NCI-H345 treated with DMSO at 0.1 percent for 48 hours (cell line): ENCODE data around the gene SPTB.

Experiments used
- DNase-seq: peaks from one replicate; lab custom pipeline; 2025; ENCODE audit not compliant: unreplicated experiment; lab: John Stamatoyannopoulos, UW

The SPTB gene

GRCh38 chr14:64889352-64889751, 9.6 kb upstream of the SPTB start:
- DNase-seq, result no peak

DNA sequence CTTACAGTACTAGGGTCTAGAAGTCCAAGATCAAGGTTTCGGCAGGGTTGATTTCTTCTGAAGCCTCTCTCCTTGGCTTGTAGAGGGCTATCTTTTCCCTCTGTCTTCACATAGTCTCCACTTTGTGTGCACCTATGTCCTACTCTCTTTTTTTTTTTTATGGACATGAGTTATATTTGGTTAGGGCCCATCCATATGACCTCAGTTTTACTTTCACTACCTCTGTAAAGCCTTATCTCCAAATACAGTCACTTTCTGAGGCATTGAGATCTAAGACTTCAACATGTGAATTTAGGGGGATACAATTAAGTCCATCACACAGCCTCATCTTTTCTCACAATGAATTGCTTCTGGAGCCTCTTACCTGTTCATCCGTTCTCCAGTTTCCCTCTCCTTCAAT, 5.9 kb upstream of the SPTB start:
- DNase-seq, result no peak

DNA sequence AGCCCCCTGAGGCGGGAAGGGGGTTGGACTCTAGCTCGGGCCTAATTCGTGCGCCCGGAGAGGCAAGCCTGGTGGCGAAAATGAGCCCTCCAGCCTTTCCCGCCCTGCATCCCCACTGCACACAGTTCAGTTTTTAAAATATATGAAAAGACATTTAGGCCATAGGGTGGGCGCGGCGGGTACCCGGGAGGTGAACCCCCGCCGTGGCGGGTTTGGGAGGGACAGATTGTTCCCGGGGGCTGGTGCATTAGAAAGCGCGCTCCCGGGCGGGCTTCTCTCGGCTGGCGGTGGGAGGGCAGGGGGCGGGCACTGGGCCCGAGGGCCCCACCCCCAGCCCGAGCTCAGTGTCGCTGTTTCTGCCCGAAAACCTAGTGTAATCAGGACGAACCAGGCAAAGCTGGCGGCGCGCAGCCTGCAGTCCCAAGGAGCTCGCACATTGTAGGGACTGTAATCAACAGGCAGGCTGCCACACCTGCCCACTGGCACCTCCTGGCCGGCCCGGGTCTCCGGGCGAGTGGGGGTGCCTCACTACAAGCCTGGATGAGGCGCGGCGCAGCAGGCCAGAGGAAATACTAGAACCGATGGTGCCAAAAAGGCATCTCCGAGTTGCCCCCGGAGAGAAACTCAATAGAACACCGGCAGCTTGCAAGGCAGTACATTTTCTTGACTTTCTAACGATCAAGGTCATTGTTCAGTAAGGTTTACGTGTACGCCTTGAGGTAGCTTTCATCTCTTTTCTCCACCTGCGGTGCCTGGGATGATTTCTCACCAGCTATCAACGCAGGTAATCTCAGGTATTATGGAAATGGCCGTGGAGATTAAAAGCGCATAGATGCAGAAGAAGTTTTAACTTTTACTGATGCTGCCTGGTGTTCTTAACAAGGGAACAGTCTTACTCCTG, 764 bp upstream of the SPTB start:
- DNase-seq, result peak; percentile 68

DNA sequence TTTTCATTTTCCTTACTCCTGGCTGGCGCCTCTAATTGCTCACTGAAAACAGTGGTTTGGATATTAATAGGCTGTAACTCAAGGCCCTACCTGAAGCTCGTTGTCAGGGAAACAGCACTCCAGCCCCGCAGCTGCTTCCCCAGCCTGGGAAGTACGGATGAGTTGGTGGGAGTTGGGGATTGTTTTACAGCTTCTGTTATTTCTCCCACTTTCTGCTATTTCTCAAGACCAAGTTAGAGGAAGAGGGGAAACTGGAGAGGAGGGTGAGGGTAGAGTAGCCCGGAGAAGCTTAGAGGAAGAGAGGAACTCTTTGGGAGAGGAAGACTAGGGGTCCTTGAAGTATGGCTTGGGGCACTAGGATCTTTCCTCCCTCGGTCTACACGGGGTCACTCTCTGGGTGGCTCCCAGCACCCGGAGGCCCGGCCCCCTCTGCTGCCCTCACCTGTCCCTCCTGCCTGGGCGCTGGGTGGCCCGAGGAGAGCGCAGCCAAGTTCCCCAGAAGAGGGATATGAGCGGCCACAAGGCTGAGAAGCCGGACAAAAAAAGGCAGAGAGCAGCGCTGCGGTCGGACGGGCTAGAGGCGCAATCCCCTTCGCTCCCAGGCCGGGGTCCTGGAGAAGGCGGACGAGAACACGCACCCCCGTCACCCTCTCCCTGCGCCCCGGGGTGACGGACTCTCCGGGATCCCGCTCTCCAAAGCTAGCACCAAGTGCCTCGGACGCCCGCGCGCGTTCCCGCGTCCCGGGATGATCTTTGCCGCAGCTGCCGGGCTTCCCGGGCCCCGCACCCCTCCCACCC, 671 bp downstream of the SPTB start:
- peak; percentile 46 for DNase-seq

DNA sequence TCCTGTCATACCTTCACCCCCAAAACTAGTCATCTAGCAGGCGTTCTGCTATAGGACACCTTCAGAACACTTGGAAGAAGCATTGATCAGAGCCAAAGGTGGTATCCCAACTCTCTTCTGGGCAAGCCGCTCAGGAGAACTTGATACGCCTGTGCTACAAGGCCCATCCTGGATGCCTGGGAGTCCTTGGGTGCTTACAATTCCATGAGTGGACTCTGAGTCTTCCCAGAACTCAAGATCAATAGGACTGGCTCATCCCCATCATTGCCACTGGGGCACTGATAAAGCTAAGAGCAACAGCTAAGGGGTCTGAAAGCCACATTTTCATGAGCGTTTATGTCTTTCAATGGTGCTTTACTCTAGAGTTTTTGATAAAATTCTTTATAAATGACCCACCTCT, 1.9 kb downstream of the SPTB start:
- DNase-seq, result no peak

DNA sequence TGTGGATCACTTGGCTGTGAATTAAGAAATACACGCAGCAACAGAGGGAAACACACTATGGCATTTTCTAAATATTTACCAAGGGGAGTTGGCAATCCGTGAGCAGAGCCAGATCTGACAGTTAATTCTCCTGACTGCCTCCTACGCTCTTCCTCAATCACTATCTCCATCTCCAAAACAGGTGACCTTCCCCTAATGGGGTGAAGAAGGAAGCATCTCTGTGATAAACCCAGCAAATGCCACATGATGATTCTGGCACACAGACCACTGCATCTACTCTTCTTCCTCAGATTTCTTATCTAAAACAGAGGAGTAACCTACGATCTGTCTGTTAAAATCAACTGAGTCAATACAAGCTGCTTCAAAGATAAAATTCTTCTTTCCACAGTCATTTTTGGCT, 4.4 kb downstream of the SPTB start:
- DNase-seq, result no peak

GRCh38 chr14:64873506-64874219, 6.0 kb downstream of the SPTB start:
- DNase-seq, result no peak

GRCh38 chr14:64871344-64871743, 8.4 kb downstream of the SPTB start:
- DNase-seq, result no peak

DNA sequence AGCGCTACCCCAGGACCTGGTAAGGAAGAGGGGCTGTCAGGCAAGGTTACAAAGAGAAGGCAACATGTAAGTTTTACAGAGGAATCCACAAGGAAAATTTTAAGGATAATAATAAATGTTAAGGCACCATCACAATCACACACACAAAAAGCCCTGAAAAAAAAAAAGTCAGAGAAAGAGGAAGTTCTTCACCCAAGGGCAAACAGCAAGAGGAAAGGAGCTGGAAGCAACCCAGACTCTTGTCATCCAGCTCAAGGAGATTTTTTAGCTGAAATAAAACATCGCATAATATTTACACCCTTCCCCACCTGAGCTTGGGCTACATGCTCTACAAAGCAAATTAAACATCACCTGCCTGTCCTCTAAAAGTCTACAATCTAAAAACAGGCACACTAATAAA, 9.5 kb downstream of the SPTB start:
- no peak for DNase-seq

GRCh38 chr14:64868841-64869240, 10.9 kb downstream of the SPTB start:
- DNase-seq, result no peak

DNA sequence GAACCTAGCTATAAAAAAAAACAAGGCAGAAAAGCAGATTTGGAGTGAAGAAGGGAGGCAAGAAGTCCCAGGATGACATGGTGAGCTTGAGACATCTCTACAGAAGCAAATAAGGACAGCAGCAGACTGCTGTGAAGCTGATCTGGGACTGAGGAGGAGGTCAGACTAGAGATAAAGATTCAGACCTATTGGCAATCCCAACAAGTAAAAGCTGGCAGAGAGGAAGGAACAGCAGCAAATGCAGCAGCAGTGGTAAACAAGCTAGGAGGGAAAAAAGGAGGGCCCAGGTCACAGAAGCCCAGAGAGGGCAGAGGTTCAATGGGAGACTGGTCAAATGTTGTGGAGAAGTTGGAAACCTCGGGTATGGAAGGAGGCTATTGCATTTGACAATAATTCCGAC, 11.3 kb downstream of the SPTB start:
- DNase-seq, result no peak

DNA sequence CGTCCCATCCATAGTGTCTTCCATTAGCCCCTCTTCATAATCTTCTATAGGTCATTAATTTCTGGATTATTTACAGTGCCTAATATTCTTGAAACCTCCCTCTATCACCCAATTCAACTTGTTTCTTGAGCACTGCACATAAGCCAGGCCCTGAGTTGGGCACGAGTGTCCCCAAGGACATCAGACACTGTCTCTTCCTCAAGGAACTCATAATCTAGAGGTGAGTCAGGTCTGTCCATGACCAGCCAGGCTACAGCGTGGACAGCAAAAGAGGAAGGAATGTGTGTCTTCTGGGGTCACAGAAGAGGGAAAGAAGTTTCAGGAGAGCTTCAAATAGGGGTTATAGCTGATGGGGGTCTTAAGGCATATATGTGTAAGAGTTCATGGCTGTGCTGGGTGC, 12.5 kb downstream of the SPTB start:
- no peak for DNase-seq

DNA sequence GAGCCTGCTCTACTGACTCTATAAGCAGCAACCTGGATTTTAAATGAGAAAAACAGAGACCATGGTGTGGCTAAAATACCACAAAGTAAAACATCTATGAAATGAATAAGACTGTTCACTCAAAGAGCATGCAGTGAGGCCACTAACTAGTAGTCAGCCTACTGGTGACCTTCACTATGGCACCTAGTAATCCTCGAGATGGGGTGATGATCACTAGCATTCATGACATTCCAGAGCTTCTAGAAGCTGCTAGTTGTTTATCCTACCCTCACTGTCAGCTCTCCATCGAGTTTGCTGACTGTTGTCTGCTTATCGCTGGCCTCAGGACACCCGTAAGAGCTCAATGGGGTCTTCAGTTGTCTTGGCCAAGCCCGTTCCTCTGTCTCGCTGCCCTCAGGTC, 13.7 kb downstream of the SPTB start:
- no peak for DNase-seq

- no peak for DNase-seq
Observed at GRCh38 chr14:64865109-64865508, 14.6 kb downstream of the SPTB start.

DNA sequence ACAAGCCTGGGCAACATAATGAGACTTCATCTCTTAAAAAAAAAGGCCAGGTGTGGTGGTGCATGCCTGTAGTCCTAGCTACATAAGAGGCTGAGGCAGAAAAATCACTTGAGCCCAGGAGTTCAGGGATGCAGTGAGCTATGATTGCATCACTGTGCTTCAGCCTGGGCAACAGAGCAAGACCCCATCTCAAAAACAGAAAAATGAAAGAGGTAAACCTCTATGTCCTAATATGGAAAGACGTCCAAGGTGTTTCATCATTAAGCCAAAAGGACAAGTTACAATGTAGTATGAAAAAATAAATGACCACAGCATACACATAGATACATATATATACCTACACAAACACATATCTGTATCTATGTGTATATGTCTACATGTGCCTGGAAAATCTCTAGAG, 15.4 kb downstream of the SPTB start:
- DNase-seq, result no peak

DNA sequence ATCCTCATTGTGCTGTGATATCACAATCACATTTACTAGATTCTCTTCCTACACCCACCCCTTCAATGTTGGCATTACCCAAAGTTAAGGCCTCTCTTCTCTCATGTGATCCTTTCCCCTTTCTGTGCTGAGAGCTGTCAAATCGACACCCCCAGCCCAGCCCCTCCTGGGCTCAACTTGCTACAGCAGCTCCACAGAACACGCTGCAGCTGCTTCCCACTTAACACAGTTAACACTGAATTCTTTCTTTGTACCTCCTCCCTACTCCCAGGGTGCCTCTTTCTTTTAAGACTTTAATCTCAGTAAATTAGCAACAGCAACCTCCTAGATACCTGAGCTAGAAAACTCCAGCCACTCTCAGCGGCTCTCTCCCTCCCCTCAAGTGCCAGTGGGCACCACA, 17.8 kb downstream of the SPTB start:
- DNase-seq, result no peak

DNA sequence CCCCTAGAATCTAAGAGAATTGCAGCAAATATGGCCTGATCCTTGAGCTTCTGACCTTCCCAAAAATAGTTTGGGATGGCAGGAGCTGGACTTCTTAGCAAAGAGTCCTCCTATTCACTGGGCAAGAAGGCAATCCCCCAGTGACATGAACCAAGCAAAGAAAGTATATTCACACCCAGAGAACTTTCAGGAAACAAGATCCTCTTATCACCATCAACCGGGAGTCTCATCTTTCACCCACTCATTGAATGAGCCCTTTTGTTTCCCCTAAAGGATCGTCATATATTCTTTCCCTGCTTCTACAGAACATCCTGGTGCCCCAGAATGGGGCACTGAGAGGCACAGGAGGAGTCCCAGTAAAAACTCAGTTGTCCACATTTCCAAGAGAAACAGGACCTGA, 19.7 kb downstream of the SPTB start:
- no peak for DNase-seq

- no peak for DNase-seq
Observed at GRCh38 chr14:64857979-64858744, 21.5 kb downstream of the SPTB start.

GRCh38 chr14:64856529-64857445, 22.9 kb downstream of the SPTB start:
- DNase-seq, result no peak
